ENCODE measurements around the gene MTG1.
A peak's percentile ranks its signal among the peaks of the same experiment; 100 is the strongest.

The MTG1 gene

DNA sequence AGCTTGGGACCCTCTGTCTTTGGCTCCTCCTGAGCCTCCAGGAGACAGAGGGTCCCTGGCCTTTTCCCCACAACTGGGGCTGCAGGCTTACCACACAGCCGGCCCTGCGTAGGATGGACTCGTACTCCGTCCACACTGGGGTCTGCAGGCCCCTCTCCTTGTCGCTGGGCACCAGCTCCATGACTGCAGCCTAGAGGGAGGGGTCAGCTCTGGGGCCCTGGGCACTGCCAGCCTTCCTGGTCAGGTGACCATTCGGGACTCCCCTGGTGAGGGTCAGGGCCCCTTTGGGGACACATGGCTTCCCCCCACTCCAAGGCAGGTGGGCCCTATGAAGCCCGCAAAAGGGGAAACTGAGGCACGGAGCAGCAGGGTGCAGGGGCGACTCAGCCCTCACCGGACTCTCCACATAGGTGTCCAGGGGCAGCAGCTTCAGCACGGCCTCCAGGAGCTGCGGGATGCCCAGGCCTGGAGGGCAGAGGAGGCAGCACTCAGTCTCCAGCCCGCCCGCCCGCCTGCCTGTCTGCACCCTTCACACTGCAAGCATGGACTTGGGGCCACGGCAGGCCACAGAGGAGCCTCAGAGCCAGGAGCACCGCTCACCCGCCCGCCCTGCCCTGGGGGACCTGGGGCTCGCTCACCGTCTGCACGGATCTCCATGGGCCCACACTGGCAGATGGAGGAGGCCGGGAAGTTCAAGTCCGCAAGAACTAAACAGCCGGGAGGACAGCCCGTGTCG is 37.2 kb upstream of the MTG1 start:
- no peak for TF ChIP-seq POLR2A (IDR thresholded peaks at IDR 0.05; ENCODE audit: extremely low read depth, insufficient read length)
- peak overlapping the region; percentile 64 for H3K4me3 ChIP-seq (ENCODE audit: low read depth, low read length)
- peak; percentile 63 for DNase-seq (ENCODE audit: low read depth)

DNA sequence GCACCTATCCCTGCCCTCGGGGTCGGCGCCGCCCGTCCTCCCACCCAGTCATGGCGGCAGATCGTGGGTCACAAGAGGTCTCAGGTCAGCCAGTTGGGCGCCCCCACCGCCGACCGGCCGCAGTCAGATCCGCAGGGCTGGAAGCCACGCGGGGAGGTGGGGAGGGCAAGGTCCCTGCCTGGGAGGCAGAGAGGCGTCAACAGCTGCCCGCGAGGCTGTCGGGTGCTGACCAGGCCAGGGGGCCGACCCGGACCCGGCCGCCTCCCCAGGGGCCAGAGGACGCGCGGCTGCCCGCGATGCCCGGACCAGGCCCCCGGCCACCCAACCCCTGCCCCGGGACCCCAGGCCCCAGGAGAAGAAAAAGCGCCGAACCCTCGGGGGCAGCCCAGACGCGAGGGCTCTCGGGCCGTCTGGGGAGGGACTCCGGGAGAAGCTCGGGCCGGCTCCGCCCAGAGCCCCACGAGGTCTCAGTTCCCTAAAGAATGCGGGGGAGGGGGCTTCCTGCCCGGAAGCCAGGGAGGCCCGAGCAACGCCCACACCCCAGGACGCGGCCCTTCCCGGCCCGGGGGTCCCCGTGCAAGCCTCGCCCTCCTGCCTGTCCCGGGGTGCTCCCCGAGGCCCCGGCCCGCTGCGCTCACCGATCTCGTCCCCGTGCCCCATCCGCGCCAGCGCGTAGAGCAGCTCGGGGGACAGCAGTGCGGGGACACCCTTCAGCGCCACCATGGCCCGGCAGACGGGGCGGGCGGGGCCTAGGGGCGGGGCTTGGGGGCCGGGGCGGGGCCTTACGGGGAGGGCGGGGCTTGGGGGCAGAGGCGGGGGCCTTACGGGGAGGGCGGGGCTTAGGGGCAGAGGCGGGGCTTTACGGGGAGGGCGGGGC is 36.4 kb upstream of the MTG1 start, which contains the start of gene FUOM:
TSS of gene FUOM (minus strand) at position 735 of the 877 bp plus-strand sequence. CDS start at position 723, 12 bp downstream.
- peak; percentile 93 for DNase-seq (ENCODE audit: low read depth)
- peak within 1 kb of the TSS; percentile 64 for H3K4me3 ChIP-seq (ENCODE audit: low read depth, low read length)
- TF ChIP-seq MYC (IDR thresholded peaks at IDR 0.05; ENCODE audit: low read depth, low read length) (peak; percentile 93), POLR2A (IDR thresholded peaks at IDR 0.05; ENCODE audit: extremely low read depth, insufficient read length) (peak; percentile 70)
- TF ChIP-seq, protein P1, sequence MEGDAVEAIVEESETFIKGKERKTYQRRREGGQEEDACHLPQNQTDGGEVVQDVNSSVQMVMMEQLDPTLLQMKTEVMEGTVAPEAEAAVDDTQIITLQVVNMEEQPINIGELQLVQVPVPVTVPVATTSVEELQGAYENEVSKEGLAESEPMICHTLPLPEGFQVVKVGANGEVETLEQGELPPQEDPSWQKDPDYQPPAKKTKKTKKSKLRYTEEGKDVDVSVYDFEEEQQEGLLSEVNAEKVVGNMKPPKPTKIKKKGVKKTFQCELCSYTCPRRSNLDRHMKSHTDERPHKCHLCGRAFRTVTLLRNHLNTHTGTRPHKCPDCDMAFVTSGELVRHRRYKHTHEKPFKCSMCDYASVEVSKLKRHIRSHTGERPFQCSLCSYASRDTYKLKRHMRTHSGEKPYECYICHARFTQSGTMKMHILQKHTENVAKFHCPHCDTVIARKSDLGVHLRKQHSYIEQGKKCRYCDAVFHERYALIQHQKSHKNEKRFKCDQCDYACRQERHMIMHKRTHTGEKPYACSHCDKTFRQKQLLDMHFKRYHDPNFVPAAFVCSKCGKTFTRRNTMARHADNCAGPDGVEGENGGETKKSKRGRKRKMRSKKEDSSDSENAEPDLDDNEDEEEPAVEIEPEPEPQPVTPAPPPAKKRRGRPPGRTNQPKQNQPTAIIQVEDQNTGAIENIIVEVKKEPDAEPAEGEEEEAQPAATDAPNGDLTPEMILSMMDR (IDR thresholded peaks at IDR 0.05; ENCODE audit: low read depth, low read length), result no peak
- TF ChIP-seq, protein P2, sequence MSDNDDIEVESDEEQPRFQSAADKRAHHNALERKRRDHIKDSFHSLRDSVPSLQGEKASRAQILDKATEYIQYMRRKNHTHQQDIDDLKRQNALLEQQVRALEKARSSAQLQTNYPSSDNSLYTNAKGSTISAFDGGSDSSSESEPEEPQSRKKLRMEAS (IDR thresholded peaks at IDR 0.05; ENCODE audit: low read depth, low read length), result peak; percentile 85

DNA sequence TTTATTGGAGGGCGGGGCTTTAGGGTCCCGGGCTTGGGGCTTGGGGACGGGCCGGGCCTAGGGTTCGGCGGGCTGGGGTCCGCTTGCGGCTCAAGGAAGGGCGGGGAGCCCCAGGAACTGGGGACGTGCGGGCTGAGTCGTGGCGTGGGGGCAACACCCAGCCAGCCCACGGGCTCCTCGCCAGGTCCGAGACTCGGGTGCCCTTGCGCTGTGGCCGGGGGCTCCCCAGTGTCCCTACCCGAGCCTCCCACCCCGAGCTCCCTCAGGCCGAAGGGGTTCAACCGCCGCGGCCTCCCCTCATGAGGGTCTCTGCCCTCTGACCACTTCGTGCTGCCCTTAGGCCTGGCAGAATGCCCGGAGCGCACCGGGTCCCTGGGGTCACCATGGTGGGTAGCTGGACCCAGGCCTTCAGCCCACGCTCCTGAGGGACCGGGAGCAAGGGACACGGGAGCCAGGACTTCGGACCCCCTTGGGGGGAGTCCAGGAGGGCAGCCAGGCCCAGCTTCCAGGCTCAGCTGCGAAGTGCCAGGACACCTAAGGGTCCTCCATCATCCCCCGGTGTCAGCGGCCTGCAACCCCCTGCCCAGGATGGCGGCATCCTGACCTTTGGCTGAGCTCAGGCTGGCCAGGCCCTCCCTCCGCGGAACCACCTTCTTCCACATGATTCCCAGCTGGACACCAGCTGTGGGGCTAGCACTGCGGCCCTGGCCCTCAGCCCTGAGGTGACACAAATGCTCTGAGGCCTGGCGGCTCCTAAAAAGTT is 35.6 kb upstream of the MTG1 start:
- H3K4me3 ChIP-seq (ENCODE audit: low read depth, low read length), result no peak overlapping the region
- no peak for TF ChIP-seq MYC (IDR thresholded peaks at IDR 0.05; ENCODE audit: low read depth, low read length)
- no peak for TF ChIP-seq POLR2A (IDR thresholded peaks at IDR 0.05; ENCODE audit: extremely low read depth, insufficient read length)
- TF ChIP-seq, protein P1 (IDR thresholded peaks at IDR 0.05; ENCODE audit: low read depth, low read length), result no peak
- TF ChIP-seq, protein P2 (IDR thresholded peaks at IDR 0.05; ENCODE audit: low read depth, low read length), result no peak
- DNase-seq (ENCODE audit: low read depth), result no peak

DNA sequence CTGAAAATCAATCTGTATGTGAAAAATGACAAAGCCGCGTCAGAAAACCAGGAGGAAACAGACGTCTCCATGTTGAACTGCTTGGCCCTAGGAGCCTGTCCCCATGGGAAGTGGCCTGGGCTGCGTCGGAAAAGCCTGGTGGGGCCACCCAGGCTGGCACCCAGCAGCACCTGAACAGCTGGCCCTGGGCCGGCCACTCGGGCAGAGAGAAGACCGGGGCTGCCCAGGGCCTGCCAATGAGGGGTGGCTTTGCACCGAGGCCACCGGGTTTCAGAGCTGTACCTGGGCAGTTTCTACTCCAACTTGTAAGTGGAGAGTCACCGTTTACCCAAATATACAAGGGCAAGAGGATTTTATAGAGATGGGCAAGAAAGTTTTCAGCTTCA is 35.0 kb upstream of the MTG1 start:
- H3K4me3 ChIP-seq (ENCODE audit: low read depth, low read length), result no peak overlapping the region
- no peak for TF ChIP-seq POLR2A (IDR thresholded peaks at IDR 0.05; ENCODE audit: extremely low read depth, insufficient read length)
- no peak for TF ChIP-seq MYC (IDR thresholded peaks at IDR 0.05; ENCODE audit: low read depth, low read length)
- TF ChIP-seq, protein P1 (IDR thresholded peaks at IDR 0.05; ENCODE audit: low read depth, low read length), result no peak
- TF ChIP-seq, protein P2 (IDR thresholded peaks at IDR 0.05; ENCODE audit: low read depth, low read length), result no peak
- DNase-seq (ENCODE audit: low read depth), result no peak

DNA sequence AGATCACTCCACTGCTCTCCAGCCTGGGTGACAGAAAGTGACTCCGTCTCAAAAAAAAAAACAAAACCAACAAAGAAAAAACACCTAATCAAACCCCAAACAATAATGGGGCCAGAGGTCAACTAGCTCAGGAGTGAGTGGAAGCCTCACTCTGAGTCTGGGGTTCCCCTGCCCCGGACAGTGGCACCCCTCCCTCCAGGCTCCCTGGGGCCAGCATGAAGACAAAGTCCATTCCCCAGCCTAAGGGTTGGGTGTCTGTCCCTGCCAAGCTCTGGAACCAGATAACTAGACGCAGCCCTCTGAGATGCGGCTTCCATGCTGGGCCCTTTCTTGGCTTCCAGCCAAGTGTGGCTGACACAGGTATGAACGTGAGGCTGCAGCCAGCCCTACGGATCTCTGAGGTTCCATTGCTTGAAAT is 34.4 kb upstream of the MTG1 start:
- no peak for DNase-seq (ENCODE audit: low read depth)
- no peak overlapping the region for H3K4me3 ChIP-seq (ENCODE audit: low read depth, low read length)
- no peak for TF ChIP-seq MYC (IDR thresholded peaks at IDR 0.05; ENCODE audit: low read depth, low read length)

DNA sequence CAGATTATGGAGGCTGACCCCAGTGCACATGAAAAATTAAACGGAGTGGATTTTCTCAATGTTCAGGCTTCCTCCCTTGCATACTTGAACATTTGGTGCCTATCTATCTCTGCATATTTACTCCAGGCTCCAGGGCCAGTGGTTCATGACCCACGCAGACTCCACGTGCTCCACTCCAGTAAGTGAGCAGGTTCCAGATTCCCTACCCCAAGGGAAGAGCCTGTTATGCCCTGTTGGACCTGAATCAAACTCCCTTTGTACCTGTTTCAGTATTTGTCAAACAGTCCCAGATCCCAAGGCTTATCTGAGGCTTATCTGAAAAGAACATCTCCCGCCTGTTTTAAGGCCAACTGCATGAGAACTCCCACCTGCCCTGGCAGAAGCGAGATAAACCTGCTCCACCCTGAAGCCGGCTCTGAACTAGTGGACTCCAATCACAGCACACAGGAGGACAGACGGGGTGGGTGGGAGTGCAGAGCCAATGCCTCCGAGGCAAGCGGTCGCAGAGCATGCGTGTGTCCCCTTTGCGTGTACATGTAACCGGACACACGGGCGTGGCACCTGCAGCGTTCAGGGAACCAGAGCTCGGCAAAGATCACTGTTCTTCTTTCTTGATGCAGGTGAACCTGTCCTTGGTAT is 33.9 kb upstream of the MTG1 start:
- TF ChIP-seq, protein P2 (IDR thresholded peaks at IDR 0.05; ENCODE audit: low read depth, low read length), result no peak
- TF ChIP-seq POLR2A (IDR thresholded peaks at IDR 0.05; ENCODE audit: extremely low read depth, insufficient read length) (no peak), MYC (IDR thresholded peaks at IDR 0.05; ENCODE audit: low read depth, low read length) (no peak)
- TF ChIP-seq, protein P1 (IDR thresholded peaks at IDR 0.05; ENCODE audit: low read depth, low read length), result no peak
- no peak for DNase-seq (ENCODE audit: low read depth)
- no peak overlapping the region for H3K4me3 ChIP-seq (ENCODE audit: low read depth, low read length)

All from NB4 (cell line).